Uterus (tissue), 4 donors: ENCODE data around the gene MRI1. TPM values are rescaled to one million over a fixed set of nuclear protein-coding genes. Genes with fewer than 3 reads are reported as not detected.
A peak's percentile ranks its signal among the peaks of the same experiment; 100 is the strongest.

Experiments used
- DNase-seq, 2 donors: peaks; one replicate each; pipeline ENCODE4 v3.0.0-alpha.2; 2019 to 2020
- H3K27ac ChIP-seq, 2 donors: fragments of 200-600 bp; sonication (generic); 1 replicate in 1 of 2; 2 replicates in 1 of 2; pipeline ENCODE4 v1.5.1; 2016 to 2018
- H3K27me3 ChIP-seq, 2 donors: fragments of 200-600 bp; sonication (generic); one replicate each; pipeline ENCODE4 v1.5.1; 2018 to 2019; ENCODE audit warnings: control low read depth in 1 of 2
- H3K36me3 ChIP-seq, 2 donors: fragments of 200-600 bp; sonication (generic); one replicate each; pipeline ENCODE4 v1.5.1; 2019; ENCODE audit warnings: control low read depth in 1 of 2
- H3K4me1 ChIP-seq, 2 donors: fragments of 200-600 bp; sonication (generic); one replicate each; pipeline ENCODE4 v1.5.1; 2018 to 2019; ENCODE audit warnings: control low read depth in 1 of 2
- H3K4me3 ChIP-seq, 2 donors: fragments of 200-600 bp; sonication (generic); 1 replicate in 1 of 2; 2 replicates in 1 of 2; pipeline ENCODE4 v1.5.1; 2018 to 2019; ENCODE audit warnings: mild to moderate bottlenecking in 1 of 2
- H3K9me3 ChIP-seq, 2 donors: fragments of 200-600 bp; sonication (generic); one replicate each; pipeline ENCODE4 v1.5.1; 2019; ENCODE audit warnings: control low read depth in 1 of 2
- POLR2A ChIP-seq, 2 donors: fragments of 450-650 bp; IDR thresholded peaks; one replicate each; pipeline ENCODE4 v1.6.1; 2016; ENCODE audit warnings: antibody characterized with exemption in 2 of 2, mild to moderate bottlenecking in 1 of 2, moderate library complexity in 1 of 2
- intact Hi-C: fragments of 100-400 bp; cut with DNase I; formaldehyde crosslinking; loops from one replicate; pipeline ENCODE4 v1.15.1; 2023; ENCODE audit warnings: low total_unique reads
- total RNA-seq, 4 donors: library from RNA; depleted of rRNA in 3 of 4; stranded (reverse); fragments of >200 nt in 3 of 4; gene quantifications; one replicate each; pipeline versions ENCODE4 v1.1.0 to v1.2.4, GENCODE V29; 2014 to 2023
- TF ChIP-seq, protein P1 (sequence below), 4 experiments: fragments of 200-600 bp in 2 of 4; fragments of 450-650 bp in 2 of 4; sonication (generic) in 2 of 4; IDR thresholded peaks; one replicate each; pipeline ENCODE4 v1.5.1; 2016 to 2019; ENCODE audit warnings: antibody characterized with exemption in 4 of 4, mild to moderate bottlenecking in 2 of 4, moderate library complexity in 1 of 4
- donor health status: DM: yes; HTN: yes; CAD: no.

MRI1 gene
- total RNA-seq: 10 to 100 TPM; 33.3 to 62.4 (median 45.9) TPM

DNA sequence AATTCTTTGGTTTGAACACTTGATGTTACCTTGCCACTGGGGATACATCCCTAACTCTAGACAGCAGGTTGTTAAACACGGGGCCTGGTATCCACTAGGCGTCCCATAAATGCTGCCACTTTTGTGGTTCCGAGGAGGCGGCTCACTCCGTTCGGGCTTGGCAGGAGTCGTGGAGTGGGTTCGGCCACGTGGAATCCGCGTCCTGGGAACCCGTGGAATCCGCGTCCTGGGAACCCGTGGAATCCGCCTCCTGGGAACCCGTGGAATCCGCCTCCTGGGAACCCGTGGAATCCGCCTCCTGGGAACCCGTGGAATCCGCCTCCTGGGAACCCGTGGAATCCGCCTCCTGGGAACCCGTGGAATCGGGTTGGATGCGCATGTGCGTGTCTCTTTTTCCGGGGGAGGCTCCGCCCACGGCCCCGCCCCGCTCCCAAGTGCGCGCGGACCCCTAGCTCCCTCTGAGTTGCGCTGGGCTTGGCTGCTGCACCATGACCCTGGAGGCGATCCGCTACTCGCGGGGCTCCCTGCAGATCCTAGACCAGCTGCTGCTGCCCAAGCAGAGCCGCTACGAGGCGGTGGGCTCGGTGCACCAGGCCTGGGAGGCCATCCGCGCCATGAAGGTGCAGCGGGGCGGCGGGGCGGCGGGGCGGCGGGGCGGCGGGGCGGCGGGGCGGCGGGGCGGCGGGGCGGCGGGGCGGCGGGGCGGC is at the start of gene MRI1:
Gene MRI1, plus strand, starts transcription at position 422 of the 707 bp plus-strand sequence. Its CDS starts 67 bp downstream, at position 489.
- DNase-seq: peak; percentile 83 to 91
- Histone ChIP-seq H3K9me3 (no peaks in the 10 kb centered on the region), H3K36me3 (no peaks in the 10 kb centered on the region), H3K27ac (peak within 1 kb of the TSS; percentile 76 to 80), H3K4me3 (peak within 1 kb of the TSS; percentile 49 to 82), H3K4me1 (peaks cover 0 to 5% of the 10 kb centered on the region in 2 donors), H3K27me3 (no peaks in the 10 kb centered on the region)
- intact Hi-C loops: no loop called here
- TF ChIP-seq, protein P1, sequence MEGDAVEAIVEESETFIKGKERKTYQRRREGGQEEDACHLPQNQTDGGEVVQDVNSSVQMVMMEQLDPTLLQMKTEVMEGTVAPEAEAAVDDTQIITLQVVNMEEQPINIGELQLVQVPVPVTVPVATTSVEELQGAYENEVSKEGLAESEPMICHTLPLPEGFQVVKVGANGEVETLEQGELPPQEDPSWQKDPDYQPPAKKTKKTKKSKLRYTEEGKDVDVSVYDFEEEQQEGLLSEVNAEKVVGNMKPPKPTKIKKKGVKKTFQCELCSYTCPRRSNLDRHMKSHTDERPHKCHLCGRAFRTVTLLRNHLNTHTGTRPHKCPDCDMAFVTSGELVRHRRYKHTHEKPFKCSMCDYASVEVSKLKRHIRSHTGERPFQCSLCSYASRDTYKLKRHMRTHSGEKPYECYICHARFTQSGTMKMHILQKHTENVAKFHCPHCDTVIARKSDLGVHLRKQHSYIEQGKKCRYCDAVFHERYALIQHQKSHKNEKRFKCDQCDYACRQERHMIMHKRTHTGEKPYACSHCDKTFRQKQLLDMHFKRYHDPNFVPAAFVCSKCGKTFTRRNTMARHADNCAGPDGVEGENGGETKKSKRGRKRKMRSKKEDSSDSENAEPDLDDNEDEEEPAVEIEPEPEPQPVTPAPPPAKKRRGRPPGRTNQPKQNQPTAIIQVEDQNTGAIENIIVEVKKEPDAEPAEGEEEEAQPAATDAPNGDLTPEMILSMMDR (IDR thresholded peaks at IDR 0.05): peak in 1 of 4 experiments; percentile 20
- peak in 1 of 2 donors; percentile 38 for TF ChIP-seq POLR2A (IDR thresholded peaks at IDR 0.05)

DNA sequence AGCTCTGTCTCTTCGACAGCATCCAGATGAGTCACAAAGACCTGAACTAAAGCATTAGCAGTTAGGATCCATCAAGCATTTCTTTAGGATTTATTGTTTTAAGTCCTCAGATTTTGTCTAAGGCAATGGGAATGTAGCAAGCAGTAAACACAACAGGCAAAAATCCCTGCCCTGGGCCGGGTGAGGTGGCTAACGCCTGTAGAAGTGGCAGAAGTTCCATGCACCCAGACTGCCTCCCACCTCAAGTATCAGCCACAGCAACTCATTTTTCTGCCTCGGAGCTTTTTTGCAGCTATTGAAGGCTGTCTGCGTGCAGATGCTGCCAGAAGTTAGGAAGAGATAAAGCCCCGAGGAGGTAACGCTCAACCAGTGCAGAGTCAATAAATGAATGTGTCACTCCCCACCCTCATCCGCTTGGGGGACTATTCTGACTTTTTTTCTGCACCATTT is 47.1 kb upstream of the MRI1 start:
- Histone ChIP-seq H3K4me3 (no peak overlapping the region), H3K9me3 (no peaks in the 10 kb centered on the region), H3K27ac (no peak overlapping the region), H3K36me3 (no peaks in the 10 kb centered on the region), H3K4me1 (no peaks in the 10 kb centered on the region), H3K27me3 (no peaks in the 10 kb centered on the region)
- TF ChIP-seq, protein P1 (IDR thresholded peaks at IDR 0.05): no peak
- no peak for TF ChIP-seq POLR2A (IDR thresholded peaks at IDR 0.05)
- no peak for DNase-seq
- intact Hi-C loops: no loop called here

DNA sequence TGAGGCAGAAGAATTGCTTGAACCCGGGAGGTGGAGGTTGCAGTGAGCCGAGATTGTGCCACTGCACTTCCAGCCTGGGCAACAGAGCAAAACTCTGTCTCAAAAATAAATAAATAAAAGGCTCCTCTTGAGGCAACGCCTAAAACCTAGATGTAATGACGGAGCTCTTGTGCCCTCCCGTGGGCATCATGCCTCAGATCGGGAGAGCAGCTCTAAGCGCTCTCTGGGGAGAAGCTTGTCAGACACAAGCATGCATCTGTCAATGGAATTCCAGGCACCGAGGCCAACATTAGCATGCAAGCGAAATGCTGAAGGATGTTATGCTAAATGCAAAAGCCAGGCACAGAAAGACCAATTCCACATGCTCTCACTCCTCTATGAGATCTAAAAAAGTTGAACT is 45.6 kb upstream of the MRI1 start:
- peak in 1 of 2 donors; percentile 17 for DNase-seq
- no peaks in the 10 kb centered on the region for H3K9me3 ChIP-seq
- H3K4me3 ChIP-seq: no peak overlapping the region
- intact Hi-C loops: no loop called here
- TF ChIP-seq POLR2A (IDR thresholded peaks at IDR 0.05): no peak
- TF ChIP-seq, protein P1 (IDR thresholded peaks at IDR 0.05): peak in 1 of 4 experiments; percentile 25
- no peaks in the 10 kb centered on the region for H3K4me1 ChIP-seq
- H3K27me3 ChIP-seq: no peaks in the 10 kb centered on the region
- H3K27ac ChIP-seq: no peak overlapping the region
- no peaks in the 10 kb centered on the region for H3K36me3 ChIP-seq

DNA sequence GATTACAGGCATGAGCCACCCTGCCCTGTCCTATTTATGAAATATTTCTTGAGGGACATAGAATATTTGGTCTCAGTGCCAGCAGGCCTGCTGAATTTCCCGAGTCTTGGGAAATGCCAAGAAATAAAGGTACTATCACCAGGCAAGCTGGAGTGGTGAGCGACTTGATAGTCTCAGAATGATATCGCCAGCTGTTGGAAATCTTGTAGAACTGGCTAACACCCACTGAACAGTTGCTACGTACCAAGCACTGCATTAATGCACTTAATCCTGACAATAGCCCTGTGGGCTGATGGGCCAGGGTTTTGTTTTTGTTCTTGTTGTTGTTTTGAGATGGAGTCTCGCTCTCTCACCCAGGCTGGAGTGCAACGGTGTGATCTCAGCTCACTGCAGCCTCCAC is 42.2 kb upstream of the MRI1 start:
- intact Hi-C loops: no loop called here
- Histone ChIP-seq H3K9me3 (no peaks in the 10 kb centered on the region), H3K36me3 (no peaks in the 10 kb centered on the region), H3K27ac (no peak overlapping the region), H3K4me1 (no peaks in the 10 kb centered on the region), H3K4me3 (no peak overlapping the region), H3K27me3 (no peaks in the 10 kb centered on the region)
- TF ChIP-seq, protein P1 (IDR thresholded peaks at IDR 0.05): no peak
- no peak for TF ChIP-seq POLR2A (IDR thresholded peaks at IDR 0.05)
- DNase-seq: no peak

DNA sequence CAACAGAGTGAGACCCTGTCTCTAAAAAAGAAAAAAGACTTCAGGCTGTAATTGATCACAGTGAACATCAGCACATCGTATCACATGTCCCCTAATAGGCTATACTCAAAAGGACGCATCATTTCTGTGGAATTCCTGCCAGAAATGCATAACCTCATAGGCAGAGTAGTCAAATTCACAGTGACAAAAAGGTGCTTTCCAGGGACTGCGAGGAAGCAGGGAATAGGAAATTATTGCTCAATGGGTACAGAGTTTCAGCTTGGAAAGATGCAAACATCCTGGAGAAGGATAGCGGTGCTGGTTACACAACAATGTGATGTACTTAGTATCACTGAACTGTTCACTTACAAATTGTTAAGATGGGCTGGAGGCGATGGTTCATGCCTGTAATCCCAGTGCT is 41.1 kb upstream of the MRI1 start:
- Histone ChIP-seq H3K36me3 (no peaks in the 10 kb centered on the region), H3K9me3 (no peaks in the 10 kb centered on the region), H3K27me3 (no peaks in the 10 kb centered on the region), H3K4me3 (no peak overlapping the region), H3K4me1 (no peaks in the 10 kb centered on the region), H3K27ac (no peak overlapping the region)
- DNase-seq: no peak
- intact Hi-C loops: no loop called here
- TF ChIP-seq, protein P1 (IDR thresholded peaks at IDR 0.05): no peak
- TF ChIP-seq POLR2A (IDR thresholded peaks at IDR 0.05): no peak
